ENCODE results near the gene GLI1.

The GLI1 gene

DNA sequence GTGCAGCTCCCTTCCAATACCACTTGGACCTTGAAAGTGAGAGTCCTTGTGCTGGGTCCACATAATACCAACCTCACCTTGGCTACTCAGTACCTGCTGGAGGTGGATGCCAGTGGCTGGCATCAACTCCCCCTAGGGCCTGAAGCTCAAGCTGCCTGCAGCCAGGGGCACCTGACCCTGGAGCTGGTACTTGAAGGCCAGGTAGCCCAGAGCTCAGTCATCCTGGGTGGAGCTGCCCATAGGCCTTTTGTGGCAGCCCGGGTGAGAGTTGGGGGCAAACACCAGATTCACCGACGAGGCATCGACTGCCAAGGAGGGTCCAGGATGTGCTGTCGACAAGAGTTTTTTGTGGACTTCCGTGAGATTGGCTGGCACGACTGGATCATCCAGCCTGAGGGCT, 10.2 kb upstream of the GLI1 start:
- H3K9ac ChIP-seq, result no peak overlapping the region
- no peaks in the 10 kb centered on the region for H3K36me3 ChIP-seq
- H3K27me3 ChIP-seq, result no peaks in the 10 kb centered on the region
- H3K9me3 ChIP-seq (replicated peaks in 1 of 11), result no peaks in the 10 kb centered on the region
- peaks cover 30 to 39% (median 34%) of the 10 kb centered on the region in 10 experiments for H3K4me1 ChIP-seq
- no peak overlapping the region for H3K4me2 ChIP-seq
- TF ChIP-seq Cebpa-rat (IDR thresholded peaks at IDR 0.05), result no peak
- H3K27ac ChIP-seq, result no peak overlapping the region
- H4K20me1 ChIP-seq, result no peaks in the 10 kb centered on the region
- H3K4me3 ChIP-seq, result no peak overlapping the region

- Histone ChIP-seq H3K27me3 (no peaks in the 10 kb centered on the region), H3K4me2 (no peak overlapping the region), H3K9me3 (replicated peaks in 1 of 11) (no peaks in the 10 kb centered on the region), H3K36me3 (no peaks in the 10 kb centered on the region), H3K9ac (no peak overlapping the region), H3K4me1 (peaks cover 37 to 42% (median 40%) of the 10 kb centered on the region in 10 experiments), H4K20me1 (no peaks in the 10 kb centered on the region), H3K4me3 (no peak overlapping the region), H3K27ac (no peak overlapping the region)
- TF ChIP-seq Cebpa-rat (IDR thresholded peaks at IDR 0.05), result no peak
Observed at GRCh38 chr12:57450057-57450456, 9.5 kb upstream of the GLI1 start.

DNA sequence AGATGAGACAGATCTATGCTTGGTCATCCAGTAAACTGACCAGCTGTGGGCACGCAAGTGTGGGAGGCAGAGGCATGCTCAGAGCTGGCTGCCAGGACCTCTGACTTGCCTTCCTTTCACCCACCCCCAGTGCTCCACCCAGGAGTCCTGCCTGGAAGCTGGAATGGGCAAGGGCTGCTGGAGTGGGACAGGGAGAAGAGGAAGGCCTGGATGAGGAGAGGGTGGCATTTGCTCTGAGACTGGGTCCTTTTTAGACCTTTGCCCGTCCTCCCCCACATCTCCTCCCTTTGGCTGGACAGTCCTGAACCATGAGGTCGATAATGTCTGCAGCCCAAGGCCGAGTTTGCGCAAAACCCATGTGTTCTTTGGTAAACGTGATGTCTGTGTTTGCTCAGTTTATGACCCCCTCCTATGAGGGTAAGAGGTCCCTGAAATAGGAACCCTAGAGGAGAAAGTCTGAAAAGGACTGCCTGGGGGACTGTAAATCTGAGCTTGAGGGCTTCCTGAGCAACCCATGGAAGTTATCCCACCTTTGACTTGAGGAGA, 8.3 kb upstream of the GLI1 start:
- no peak for TF ChIP-seq Cebpa-rat (IDR thresholded peaks at IDR 0.05)
- peak overlapping the region in 1 of 11 experiments; percentile 51; a peak in 1 of 22 replicates for H3K9ac ChIP-seq
- peak overlapping the region; percentile 67 to 89 (median 81); a peak in 21 of 22 replicates for H3K4me2 ChIP-seq
- no peaks in the 10 kb centered on the region for H3K9me3 ChIP-seq (replicated peaks in 1 of 11)
- no peaks in the 10 kb centered on the region for H4K20me1 ChIP-seq
- H3K27ac ChIP-seq, result peak overlapping the region in 3 of 11 experiments; percentile 25 to 74 (median 49); a peak in 2 of 22 replicates
- no peak overlapping the region for H3K4me3 ChIP-seq
- H3K4me1 ChIP-seq, result peaks cover 42 to 55% (median 53%) of the 10 kb centered on the region in 10 experiments
- H3K27me3 ChIP-seq, result no peaks in the 10 kb centered on the region
- H3K36me3 ChIP-seq, result no peaks in the 10 kb centered on the region

GRCh38 chr12:57452181-57452936, 7.2 kb upstream of the GLI1 start:
- Histone ChIP-seq H3K4me1 (peaks cover 44 to 63% (median 59%) of the 10 kb centered on the region in 10 experiments), H3K27ac (peak overlapping the region in 9 of 11 experiments; percentile 27 to 74 (median 54); a peak in 18 of 22 replicates), H3K36me3 (no peaks in the 10 kb centered on the region), H3K27me3 (no peaks in the 10 kb centered on the region), H3K4me2 (peak overlapping the region; percentile 67 to 89 (median 81)), H3K9me3 (replicated peaks in 1 of 11) (no peaks in the 10 kb centered on the region), H3K9ac (peak overlapping the region in 9 of 11 experiments; percentile 3 to 66 (median 28); a peak in 12 of 22 replicates), H4K20me1 (no peaks in the 10 kb centered on the region), H3K4me3 (no peak overlapping the region)
- TF ChIP-seq Cebpa-rat (IDR thresholded peaks at IDR 0.05), result no peak

GRCh38 chr12:57452937-57453509, 6.6 kb upstream of the GLI1 start:
- Histone ChIP-seq H3K4me2 (peak overlapping the region; percentile 67 to 89 (median 81)), H4K20me1 (no peaks in the 10 kb centered on the region), H3K9ac (peak overlapping the region in 8 of 11 experiments; percentile 9 to 66 (median 40); a peak in 11 of 22 replicates)

DNA sequence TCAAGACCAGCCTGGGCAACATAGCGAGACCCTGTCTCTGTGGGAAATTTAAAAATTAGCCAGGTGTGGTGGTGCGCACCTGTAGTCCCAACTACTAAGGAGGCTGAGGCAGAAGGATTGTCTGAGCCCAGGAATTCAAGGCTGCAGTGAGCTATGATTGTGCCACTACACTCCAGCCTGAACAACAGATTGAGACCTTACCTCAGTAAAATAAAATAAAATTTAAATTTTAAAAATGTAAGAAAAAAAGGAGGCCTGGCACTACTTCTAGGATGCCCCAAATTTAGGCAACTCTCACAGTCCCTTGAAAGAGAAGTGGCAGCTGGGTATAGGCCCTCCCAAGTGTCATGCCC, 5.4 kb upstream of the GLI1 start:
- H3K36me3 ChIP-seq, result no peaks in the 10 kb centered on the region
- H3K27ac ChIP-seq, result peak overlapping the region in 8 of 11 experiments; percentile 12 to 74 (median 53); a peak in 12 of 22 replicates
- TF ChIP-seq Cebpa-rat (IDR thresholded peaks at IDR 0.05), result no peak; a peak in 1 of 22 replicates
- H3K9me3 ChIP-seq (replicated peaks in 1 of 11), result no peaks in the 10 kb centered on the region
- peaks cover 58 to 78% (median 74%) of the 10 kb centered on the region in 10 experiments for H3K4me1 ChIP-seq
- peak overlapping the region; percentile 45 to 89 (median 75) for H3K4me2 ChIP-seq
- no peaks in the 10 kb centered on the region for H3K27me3 ChIP-seq
- H3K9ac ChIP-seq, result peak overlapping the region in 8 of 11 experiments; percentile 30 to 62 (median 50); a peak in 11 of 22 replicates
- H4K20me1 ChIP-seq, result no peaks in the 10 kb centered on the region
- no peak overlapping the region for H3K4me3 ChIP-seq

More at GRCh38 chr12:57452937-57453509, 6.6 kb upstream of the GLI1 start:
- Histone ChIP-seq H3K36me3 (no peaks in the 10 kb centered on the region), H3K4me3 (no peak overlapping the region), H3K4me1 (peaks cover 50 to 68% (median 66%) of the 10 kb centered on the region in 10 experiments), H3K27me3 (no peaks in the 10 kb centered on the region), H3K27ac (peak overlapping the region in 8 of 11 experiments; percentile 27 to 74 (median 60); a peak in 15 of 22 replicates), H3K9me3 (replicated peaks in 1 of 11) (no peaks in the 10 kb centered on the region)
- no peak for TF ChIP-seq Cebpa-rat (IDR thresholded peaks at IDR 0.05)

DNA sequence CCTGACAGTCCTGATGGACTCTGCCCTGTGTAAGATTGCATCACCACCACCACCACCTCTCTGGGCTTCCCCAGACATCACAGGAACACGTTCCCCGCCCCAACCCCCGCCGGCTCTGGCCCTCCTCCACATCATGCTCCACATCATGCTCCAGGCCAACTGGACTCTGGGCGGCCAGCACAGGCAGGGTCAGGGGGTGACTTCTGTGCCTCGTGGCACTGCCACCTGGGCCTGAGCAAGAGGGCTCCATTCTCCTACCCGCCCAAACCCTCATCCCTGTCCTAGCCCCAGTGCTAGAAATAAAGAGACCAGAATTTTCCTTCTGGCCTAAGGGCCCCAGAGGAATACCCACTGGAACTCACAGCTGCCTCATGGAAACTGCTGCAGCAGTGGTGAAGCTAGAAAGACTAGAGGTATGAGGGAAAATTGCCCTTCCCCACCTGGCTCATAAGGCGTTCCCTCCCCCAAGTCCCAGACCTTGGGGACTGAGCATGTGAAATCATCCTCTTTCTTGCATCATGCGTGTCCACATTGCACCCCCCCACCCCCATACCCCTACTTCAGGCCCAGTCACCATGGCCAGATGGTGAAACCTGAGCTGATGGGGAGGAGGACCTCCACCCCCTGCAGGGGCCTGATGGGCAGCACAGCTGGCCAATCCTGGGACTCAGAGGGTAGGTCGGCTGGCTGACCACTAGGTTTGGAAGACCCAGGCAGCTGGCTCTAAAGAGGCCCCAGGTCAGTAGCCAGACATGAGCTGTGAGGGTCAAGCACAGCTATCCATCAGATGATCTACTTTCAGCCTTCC, 4.8 kb upstream of the GLI1 start, which contains the start of gene INHBE:
INHBE (plus strand) TSS at position 742 of the 808 bp plus-strand sequence. CDS start 230 bp downstream, outside the sequence.
- H3K4me3 ChIP-seq, result peak within 1 kb of the TSS in 3 of 10 experiments; percentile 7 to 39 (median 37); a peak in 2 of 20 replicates
- peaks cover 58 to 78% (median 74%) of the 10 kb centered on the region in 10 experiments for H3K4me1 ChIP-seq
- peak in 1 of 11 experiments; percentile 25; a peak in 1 of 22 replicates for TF ChIP-seq Cebpa-rat (IDR thresholded peaks at IDR 0.05)
- peak within 1 kb of the TSS in 9 of 11 experiments; percentile 1 to 66 (median 49); a peak in 11 of 22 replicates for H3K9ac ChIP-seq
- no peaks in the 10 kb centered on the region for H3K27me3 ChIP-seq
- H3K4me2 ChIP-seq, result peak within 1 kb of the TSS; percentile 53 to 89 (median 75)
- H3K36me3 ChIP-seq, result no peaks in the 10 kb centered on the region
- no peaks in the 10 kb centered on the region for H3K9me3 ChIP-seq (replicated peaks in 1 of 11)
- H4K20me1 ChIP-seq, result no peaks in the 10 kb centered on the region
- peak within 1 kb of the TSS in 8 of 11 experiments; percentile 12 to 74 (median 53); a peak in 14 of 22 replicates for H3K27ac ChIP-seq

Data from BLaER1 treated with 17β-estradiol and CSF1 and Interleukin-3, amounts not matched to agents 10 nM and 100 nM (cell line).